IPS-15b (cell line): ENCODE data around the gene ALB.
"Not testable (repeated sequence)": the region's sequence is repeated elsewhere in the genome, so short reads cannot be mapped to it uniquely, and the experiment has no call there.

Experiments
- H3K27me3 ChIP-seq: one replicate; pipeline ENCODE4 v1.6.1; 2013; ENCODE audit warnings: low read length; ENCODE audit not compliant: control insufficient read depth, insufficient read depth
- H3K36me3 ChIP-seq: one replicate; pipeline ENCODE4 v1.6.1; 2013; ENCODE audit warnings: low read length; ENCODE audit not compliant: control insufficient read depth, insufficient read depth
- H3K4me1 ChIP-seq: one replicate; pipeline ENCODE4 v1.6.1; 2013; ENCODE audit warnings: mild to moderate bottlenecking, low read length; ENCODE audit not compliant: control insufficient read depth, insufficient read depth
- H3K4me3 ChIP-seq: one replicate; pipeline ENCODE4 v1.5.1; 2013; ENCODE audit warnings: low read depth, low read length
- H3K9ac ChIP-seq: one replicate; pipeline ENCODE4 v1.6.1; 2013; ENCODE audit warnings: low read depth, mild to moderate bottlenecking, low read length
- H3K9me3 ChIP-seq: one replicate; pipeline ENCODE4 v1.6.1; 2013; ENCODE audit warnings: mild to moderate bottlenecking, low read length; ENCODE audit not compliant: control insufficient read depth, insufficient read depth

The ALB gene

DNA sequence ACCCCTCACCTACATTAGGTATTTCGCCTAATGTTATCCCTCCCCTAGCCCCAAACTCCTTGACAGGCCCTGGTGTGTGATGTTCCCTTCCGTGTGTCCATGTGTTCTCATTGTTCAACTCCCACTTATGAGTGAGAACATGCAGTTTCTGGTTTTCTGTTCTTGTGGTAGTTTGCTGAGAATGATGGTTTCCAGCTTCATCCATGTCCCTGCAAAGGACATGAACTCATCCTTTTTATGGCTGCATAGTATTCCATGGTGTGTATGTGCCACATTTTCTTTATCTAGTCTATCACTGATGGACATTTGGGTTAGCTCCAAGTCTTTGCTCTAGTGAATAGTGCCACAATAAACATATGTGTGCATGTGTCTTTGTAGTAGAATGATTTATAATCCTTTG lies 14.4 kb upstream of the ALB start:
- H3K27me3 ChIP-seq, H3K4me1 ChIP-seq, H3K36me3 ChIP-seq, H3K4me3 ChIP-seq, H3K9ac ChIP-seq, H3K9me3 ChIP-seq: not testable (repeated sequence)

DNA sequence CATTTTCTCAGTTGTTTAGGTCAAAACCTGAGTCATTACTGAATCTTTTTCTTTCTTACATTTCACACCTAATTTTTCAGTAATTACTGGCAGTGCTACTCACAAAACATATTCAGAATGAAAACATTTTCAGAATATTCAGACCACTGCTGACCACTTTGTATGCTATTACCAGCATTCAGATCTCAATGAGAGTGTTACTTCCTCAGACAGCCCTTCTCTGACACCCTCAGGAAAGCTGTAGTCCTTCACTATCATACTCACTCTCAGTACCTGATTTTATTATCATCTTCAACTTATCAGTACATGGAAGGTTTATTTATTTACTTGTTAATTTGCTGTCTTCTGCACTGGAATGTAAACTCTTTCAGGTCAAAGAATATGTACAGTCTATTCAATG lies 12.3 kb upstream of the ALB start:
- no peaks in the 10 kb centered on the region for H3K36me3 ChIP-seq

DNA sequence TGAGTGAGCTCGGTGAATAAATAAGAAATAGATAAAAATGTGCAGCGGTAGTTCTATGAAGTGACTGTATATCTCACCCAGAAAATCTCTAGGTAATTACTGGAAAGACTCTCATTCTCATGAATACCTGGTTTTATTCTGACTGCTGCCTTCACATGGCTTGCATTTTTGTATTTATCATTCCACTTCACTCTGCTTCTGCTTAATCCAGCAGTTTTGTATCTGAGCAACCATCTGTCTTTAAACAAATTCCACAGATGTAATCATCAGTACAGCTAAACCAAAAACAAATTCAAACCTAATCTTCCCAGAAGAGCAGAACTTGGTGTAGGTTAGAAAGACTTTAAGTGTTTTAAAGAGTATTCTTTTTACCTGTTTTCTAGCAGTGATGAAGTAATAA lies 11.2 kb upstream of the ALB start:
- no peaks in the 10 kb centered on the region for H3K27me3 ChIP-seq
- no peak overlapping the region for H3K4me3 ChIP-seq
- no peak overlapping the region for H3K9ac ChIP-seq
- no peaks in the 10 kb centered on the region for H3K9me3 ChIP-seq
- no peaks in the 10 kb centered on the region for H3K36me3 ChIP-seq
- H3K4me1 ChIP-seq, result no peaks in the 10 kb centered on the region

More for the DNA sequence above, 12.3 kb upstream of the ALB start:
- Histone ChIP-seq H3K9me3 (no peaks in the 10 kb centered on the region), H3K9ac (no peak overlapping the region), H3K27me3 (no peaks in the 10 kb centered on the region), H3K4me3 (no peak overlapping the region), H3K4me1 (no peaks in the 10 kb centered on the region)

DNA sequence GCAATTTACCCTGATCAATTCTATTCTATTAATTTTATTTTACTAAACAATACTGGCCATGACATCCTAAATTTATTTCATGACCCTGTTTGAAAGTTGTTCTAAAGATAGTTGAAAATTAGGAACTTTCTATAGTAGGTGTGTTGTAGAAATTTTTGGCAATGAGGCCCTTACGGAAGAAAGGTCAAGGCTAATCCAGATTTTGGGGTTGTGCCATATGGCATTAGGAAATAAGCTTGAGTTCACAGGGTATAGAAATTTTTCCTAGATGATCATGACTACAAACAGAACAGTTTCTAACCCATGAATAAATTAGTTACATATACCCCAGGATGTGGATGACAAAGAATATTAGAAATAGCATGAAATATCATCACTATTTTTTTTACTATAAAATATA lies 7.8 kb upstream of the ALB start:
- Histone ChIP-seq H3K9me3 (no peaks in the 10 kb centered on the region), H3K4me3 (no peak overlapping the region), H3K4me1 (no peaks in the 10 kb centered on the region), H3K36me3 (no peaks in the 10 kb centered on the region), H3K9ac (no peak overlapping the region), H3K27me3 (no peaks in the 10 kb centered on the region)

DNA sequence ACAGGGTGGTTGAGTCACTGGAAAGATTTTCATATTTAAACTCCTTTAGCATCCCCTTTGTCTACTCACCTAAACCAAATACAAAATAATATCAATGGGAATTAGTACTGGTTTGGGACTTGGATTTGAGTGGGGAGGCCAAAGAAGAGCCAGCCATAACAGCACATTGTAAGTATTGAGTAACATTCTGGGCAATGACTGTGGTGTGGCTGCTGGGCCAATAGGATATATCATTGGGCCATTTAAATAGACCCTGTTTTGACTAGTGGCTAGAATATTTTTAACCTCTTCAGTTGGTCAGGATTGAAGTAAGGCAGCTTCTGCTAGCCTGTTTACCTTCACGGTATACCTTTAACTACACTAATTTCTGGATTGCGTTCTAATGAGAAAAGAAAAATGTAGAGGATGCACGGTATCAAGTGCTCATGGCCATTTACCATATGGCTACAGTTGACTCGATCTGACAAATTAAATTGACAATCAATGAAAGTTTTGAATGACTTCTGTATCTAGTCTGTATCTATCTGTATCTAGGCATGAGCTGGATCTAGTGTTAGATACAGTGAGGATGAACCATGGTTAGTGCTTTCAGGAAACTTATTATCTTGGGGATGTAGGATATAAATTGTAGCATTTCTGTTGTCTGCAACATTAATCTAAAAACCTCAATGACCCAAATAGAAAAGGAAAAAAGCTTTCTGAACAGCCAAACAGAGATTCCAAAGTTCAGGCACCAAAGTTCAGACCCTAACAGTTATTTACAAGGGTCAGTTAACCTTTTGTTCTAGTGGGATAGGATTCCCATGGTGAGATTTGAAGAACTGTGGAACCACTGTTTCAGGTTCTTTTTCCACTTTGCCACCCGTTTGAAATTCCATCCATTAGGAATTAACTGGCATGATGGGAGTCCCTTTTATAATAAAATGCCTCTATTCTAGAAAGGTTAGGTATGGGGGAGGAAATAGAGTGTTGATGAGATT lies 6.8 kb upstream of the ALB start:
- H3K36me3 ChIP-seq, result no peaks in the 10 kb centered on the region
- H3K4me1 ChIP-seq, result no peaks in the 10 kb centered on the region
- no peak overlapping the region for H3K4me3 ChIP-seq
- H3K27me3 ChIP-seq, result no peaks in the 10 kb centered on the region
- H3K9me3 ChIP-seq, result no peaks in the 10 kb centered on the region
- H3K9ac ChIP-seq, result no peak overlapping the region

DNA sequence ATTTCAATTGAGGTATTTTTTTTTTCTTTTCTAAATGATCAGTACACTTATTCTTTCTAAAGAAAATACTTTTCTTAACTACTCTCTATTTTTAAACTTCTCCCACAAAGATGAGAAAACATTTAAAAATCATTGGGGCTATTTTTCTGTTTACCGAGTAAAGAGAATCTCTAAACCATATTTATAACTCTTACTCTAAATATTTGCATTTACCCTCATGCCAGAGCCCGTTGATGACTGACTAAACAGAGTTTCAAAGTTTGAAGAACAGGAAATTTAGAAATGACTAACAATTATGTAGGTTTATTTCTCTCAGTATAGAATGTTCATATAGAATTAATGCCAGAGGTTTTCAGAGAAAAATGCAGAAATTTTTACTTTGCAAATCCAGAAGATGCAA lies 2.7 kb upstream of the ALB start:
- H3K36me3 ChIP-seq, result no peaks in the 10 kb centered on the region
- no peak overlapping the region for H3K4me3 ChIP-seq
- H3K4me1 ChIP-seq, result no peaks in the 10 kb centered on the region
- H3K9ac ChIP-seq, result no peak overlapping the region
- H3K9me3 ChIP-seq, result no peaks in the 10 kb centered on the region
- H3K27me3 ChIP-seq, result no peaks in the 10 kb centered on the region

DNA sequence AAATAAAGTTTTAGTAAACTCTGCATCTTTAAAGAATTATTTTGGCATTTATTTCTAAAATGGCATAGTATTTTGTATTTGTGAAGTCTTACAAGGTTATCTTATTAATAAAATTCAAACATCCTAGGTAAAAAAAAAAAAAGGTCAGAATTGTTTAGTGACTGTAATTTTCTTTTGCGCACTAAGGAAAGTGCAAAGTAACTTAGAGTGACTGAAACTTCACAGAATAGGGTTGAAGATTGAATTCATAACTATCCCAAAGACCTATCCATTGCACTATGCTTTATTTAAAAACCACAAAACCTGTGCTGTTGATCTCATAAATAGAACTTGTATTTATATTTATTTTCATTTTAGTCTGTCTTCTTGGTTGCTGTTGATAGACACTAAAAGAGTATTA lies 370 bp downstream of the ALB start:
- H3K9me3 ChIP-seq, result no peaks in the 10 kb centered on the region
- H3K4me3 ChIP-seq, result no peak overlapping the region
- no peaks in the 10 kb centered on the region for H3K27me3 ChIP-seq
- no peak overlapping the region for H3K9ac ChIP-seq
- no peaks in the 10 kb centered on the region for H3K36me3 ChIP-seq
- H3K4me1 ChIP-seq, result no peaks in the 10 kb centered on the region

DNA sequence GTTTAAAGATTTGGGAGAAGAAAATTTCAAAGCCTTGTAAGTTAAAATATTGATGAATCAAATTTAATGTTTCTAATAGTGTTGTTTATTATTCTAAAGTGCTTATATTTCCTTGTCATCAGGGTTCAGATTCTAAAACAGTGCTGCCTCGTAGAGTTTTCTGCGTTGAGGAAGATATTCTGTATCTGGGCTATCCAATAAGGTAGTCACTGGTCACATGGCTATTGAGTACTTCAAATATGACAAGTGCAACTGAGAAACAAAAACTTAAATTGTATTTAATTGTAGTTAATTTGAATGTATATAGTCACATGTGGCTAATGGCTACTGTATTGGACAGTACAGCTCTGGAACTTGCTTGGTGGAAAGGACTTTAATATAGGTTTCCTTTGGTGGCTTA lies 1.1 kb downstream of the ALB start:
- H3K4me1 ChIP-seq, result no peaks in the 10 kb centered on the region
- H3K9me3 ChIP-seq, result no peaks in the 10 kb centered on the region
- no peaks in the 10 kb centered on the region for H3K36me3 ChIP-seq
- H3K4me3 ChIP-seq, result no peak overlapping the region
- no peaks in the 10 kb centered on the region for H3K27me3 ChIP-seq
- H3K9ac ChIP-seq, result no peak overlapping the region

DNA sequence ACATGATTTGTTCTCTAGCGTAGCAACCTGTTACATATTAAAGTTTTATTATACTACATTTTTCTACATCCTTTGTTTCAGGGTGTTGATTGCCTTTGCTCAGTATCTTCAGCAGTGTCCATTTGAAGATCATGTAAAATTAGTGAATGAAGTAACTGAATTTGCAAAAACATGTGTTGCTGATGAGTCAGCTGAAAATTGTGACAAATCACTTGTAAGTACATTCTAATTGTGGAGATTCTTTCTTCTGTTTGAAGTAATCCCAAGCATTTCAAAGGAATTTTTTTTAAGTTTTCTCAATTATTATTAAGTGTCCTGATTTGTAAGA lies 2.4 kb downstream of the ALB start:
- no peaks in the 10 kb centered on the region for H3K9me3 ChIP-seq

DNA sequence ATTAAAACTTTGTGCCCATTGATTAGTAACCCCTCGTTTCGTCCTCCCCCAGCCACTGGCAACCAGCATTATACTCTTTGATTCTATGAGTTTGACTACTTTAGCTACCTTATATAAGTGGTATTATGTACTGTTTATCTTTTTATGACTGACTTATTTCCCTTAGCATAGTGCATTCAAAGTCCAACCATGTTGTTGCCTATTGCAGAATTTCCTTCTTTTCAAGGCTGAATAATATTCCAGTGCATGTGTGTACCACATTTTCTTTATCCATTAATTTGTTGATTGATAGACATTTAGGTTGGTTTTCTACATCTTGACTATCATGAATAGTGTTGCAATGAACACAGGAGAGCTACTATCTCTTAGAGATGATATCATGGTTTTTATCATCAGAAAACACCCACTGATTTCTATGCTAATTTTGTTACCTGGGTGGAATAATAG lies 3.2 kb downstream of the ALB start:
- Histone ChIP-seq H3K4me1 (no peaks in the 10 kb centered on the region), H3K27me3 (no peaks in the 10 kb centered on the region)

More for the DNA sequence above, 2.4 kb downstream of the ALB start:
- no peak overlapping the region for H3K4me3 ChIP-seq
- no peak overlapping the region for H3K9ac ChIP-seq
- H3K36me3 ChIP-seq, result no peaks in the 10 kb centered on the region
- no peaks in the 10 kb centered on the region for H3K4me1 ChIP-seq
- H3K27me3 ChIP-seq, result no peaks in the 10 kb centered on the region

DNA sequence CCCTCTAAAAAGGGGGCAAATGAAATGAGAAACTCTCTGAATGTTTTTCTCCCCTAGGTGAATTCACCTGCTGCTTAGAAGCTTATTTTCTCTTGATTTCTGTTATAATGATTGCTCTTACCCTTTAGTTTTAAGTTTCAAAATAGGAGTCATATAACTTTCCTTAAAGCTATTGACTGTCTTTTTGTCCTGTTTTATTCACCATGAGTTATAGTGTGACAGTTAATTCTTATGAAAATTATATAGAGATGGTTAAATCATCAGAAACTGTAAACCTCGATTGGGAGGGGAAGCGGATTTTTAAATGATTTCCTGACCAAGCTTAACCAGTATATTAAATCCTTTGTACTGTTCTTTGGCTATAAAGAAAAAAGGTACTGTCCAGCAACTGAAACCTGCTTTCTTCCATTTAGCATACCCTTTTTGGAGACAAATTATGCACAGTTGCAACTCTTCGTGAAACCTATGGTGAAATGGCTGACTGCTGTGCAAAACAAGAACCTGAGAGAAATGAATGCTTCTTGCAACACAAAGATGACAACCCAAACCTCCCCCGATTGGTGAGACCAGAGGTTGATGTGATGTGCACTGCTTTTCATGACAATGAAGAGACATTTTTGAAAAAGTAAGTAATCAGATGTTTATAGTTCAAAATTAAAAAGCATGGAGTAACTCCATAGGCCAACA lies 4.2 kb downstream of the ALB start:
- H3K9me3 ChIP-seq, result no peaks in the 10 kb centered on the region
- H3K4me3 ChIP-seq, result no peak overlapping the region
- H3K9ac ChIP-seq, result no peak overlapping the region
- H3K4me1 ChIP-seq, result no peaks in the 10 kb centered on the region
- no peaks in the 10 kb centered on the region for H3K27me3 ChIP-seq
- no peaks in the 10 kb centered on the region for H3K36me3 ChIP-seq

More for the DNA sequence above, 3.2 kb downstream of the ALB start:
- H3K36me3 ChIP-seq, result no peaks in the 10 kb centered on the region
- H3K9me3 ChIP-seq, result no peaks in the 10 kb centered on the region
- no peak overlapping the region for H3K9ac ChIP-seq
- H3K4me3 ChIP-seq, result no peak overlapping the region
